ENCODE measurements around the gene FRMPD4. TPM values are rescaled to one million over a fixed set of nuclear protein-coding genes. Genes with fewer than 3 reads are reported as not detected.

The FRMPD4 gene
- total RNA-seq, 1 donor from 2014 or later: not detected

DNA sequence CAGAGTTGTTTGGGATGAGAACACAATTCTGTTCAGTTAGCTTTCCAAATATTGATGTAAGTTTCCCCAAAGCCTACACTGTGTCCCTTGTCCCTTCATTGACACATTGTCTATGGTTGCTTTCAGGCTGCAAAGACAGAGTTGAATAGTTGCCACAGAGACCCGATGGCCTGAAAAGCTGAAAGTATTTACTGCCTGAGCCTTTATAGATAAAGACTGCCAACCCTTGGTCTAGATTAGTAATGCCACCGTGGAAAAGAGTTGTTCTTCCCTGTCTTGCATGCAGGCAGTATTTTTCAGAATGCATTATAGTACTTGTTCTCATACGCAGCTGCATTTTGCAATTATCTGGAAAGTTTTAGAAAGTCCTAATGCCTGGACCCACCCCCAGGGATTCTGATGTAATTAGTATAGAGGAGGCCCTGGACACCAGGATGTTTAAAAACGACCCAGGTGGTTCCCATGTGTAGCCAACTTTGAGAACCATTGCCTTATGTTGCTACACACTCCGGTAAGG, 180.8 kb downstream of the FRMPD4 start:
- Mint-ChIP-seq H3K4me3 (no peak overlapping the region), H3K27me3 (peaks cover 4% of the 10 kb centered on the region), H3K9me3 (no peaks in the 10 kb centered on the region), H3K4me1 (no peaks in the 10 kb centered on the region), H3K27ac (no peak overlapping the region), H3K36me3 (ENCODE audit: low read depth) (no peaks in the 10 kb centered on the region)
- CTCF ChIA-PET: no interaction called here
- POLR2A ChIA-PET: no interaction called here
- DNase-seq (no peak), ATAC-seq (ENCODE audit: low read depth) (no peak)
- intact Hi-C loops (cut with micrococcal nuclease): no loop called here
- TF ChIP-seq, protein P1, sequence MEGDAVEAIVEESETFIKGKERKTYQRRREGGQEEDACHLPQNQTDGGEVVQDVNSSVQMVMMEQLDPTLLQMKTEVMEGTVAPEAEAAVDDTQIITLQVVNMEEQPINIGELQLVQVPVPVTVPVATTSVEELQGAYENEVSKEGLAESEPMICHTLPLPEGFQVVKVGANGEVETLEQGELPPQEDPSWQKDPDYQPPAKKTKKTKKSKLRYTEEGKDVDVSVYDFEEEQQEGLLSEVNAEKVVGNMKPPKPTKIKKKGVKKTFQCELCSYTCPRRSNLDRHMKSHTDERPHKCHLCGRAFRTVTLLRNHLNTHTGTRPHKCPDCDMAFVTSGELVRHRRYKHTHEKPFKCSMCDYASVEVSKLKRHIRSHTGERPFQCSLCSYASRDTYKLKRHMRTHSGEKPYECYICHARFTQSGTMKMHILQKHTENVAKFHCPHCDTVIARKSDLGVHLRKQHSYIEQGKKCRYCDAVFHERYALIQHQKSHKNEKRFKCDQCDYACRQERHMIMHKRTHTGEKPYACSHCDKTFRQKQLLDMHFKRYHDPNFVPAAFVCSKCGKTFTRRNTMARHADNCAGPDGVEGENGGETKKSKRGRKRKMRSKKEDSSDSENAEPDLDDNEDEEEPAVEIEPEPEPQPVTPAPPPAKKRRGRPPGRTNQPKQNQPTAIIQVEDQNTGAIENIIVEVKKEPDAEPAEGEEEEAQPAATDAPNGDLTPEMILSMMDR (IDR thresholded peaks at IDR 0.05): no peak

DNA sequence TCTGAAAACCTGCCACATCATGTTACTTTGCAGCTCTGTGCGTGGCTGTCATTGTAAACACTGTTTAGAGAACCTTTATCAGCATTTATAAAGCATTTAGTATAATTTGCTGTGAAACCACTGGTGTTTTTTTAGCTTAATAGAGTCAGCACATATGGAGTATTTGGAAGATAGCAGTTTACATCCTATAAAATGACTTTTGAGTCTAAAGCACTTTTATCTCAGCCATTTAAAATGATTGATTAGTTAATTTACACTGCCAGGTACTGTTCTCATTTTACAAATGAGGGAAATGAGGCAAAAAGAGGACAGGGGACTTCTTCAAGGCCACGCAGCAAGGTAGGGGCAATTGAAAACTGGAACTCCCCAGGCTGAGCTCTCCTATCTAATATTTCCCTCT, 181.7 kb downstream of the FRMPD4 start:
- POLR2A ChIA-PET: no interaction called here
- Mint-ChIP-seq H3K4me1 (no peaks in the 10 kb centered on the region), H3K27me3 (peaks cover 4% of the 10 kb centered on the region), H3K27ac (no peak overlapping the region), H3K4me3 (no peak overlapping the region), H3K36me3 (ENCODE audit: low read depth) (no peaks in the 10 kb centered on the region), H3K9me3 (no peaks in the 10 kb centered on the region)
- CTCF ChIA-PET: no interaction called here
- DNase-seq (no peak), ATAC-seq (ENCODE audit: low read depth) (no peak)
- intact Hi-C loops (cut with micrococcal nuclease): no loop called here
- TF ChIP-seq, protein P1 (IDR thresholded peaks at IDR 0.05): no peak

DNA sequence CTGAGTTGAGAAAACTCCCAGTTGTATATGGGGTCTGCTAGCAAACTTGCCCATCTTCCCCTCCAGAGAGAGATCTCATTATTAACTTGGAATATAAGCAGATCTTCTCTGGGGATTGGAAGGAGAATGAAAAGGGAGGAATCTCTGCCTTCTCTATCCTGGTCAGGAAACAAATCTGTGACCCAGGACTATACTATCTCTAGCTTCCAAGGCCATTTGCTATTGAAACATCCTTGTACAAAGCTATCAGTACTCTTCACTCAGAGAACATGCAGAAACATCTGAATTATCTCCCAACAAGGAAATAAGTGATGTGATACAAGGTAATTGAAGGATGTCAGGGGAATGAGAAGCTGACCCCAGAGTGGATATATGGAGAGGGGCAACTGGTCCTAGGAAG, 183.8 kb downstream of the FRMPD4 start:
- TF ChIP-seq, protein P1 (IDR thresholded peaks at IDR 0.05): no peak
- Mint-ChIP-seq H3K36me3 (ENCODE audit: low read depth) (no peaks in the 10 kb centered on the region), H3K9me3 (no peaks in the 10 kb centered on the region), H3K4me3 (no peak overlapping the region), H3K27me3 (peaks cover 4% of the 10 kb centered on the region), H3K27ac (no peak overlapping the region), H3K4me1 (no peaks in the 10 kb centered on the region)
- intact Hi-C loops (cut with micrococcal nuclease): no loop called here
- ChIA-PET POLR2A (no interaction called here), CTCF (no interaction called here)
- ATAC-seq (ENCODE audit: low read depth): no peak
- DNase-seq: no peak

DNA sequence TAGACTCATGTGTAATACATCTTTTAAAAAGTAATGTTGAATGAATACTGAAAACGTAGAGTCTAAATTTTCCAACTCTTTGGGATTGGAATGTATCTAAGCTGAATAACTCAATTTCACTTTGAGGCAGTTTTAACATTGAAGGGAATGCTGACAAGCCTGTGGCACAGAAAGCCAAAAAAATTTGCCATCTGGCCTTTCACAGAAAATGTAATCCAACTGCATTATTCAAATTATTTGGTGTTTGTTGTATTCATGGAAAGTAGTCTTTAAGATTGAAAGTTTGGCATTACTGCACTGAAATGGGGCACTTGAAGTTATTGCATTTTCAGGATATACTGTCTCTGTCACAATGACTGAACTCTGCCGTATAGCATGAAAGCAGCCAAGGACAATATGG, 186.9 kb downstream of the FRMPD4 start:
- ChIA-PET CTCF (no interaction called here), POLR2A (no interaction called here)
- no peak for ATAC-seq (ENCODE audit: low read depth)
- H3K4me1 Mint-ChIP-seq: no peaks in the 10 kb centered on the region
- peaks cover under 1% of the 10 kb centered on the region for H3K27me3 Mint-ChIP-seq
- H3K36me3 Mint-ChIP-seq (ENCODE audit: low read depth): no peaks in the 10 kb centered on the region
- no peak for DNase-seq
- H3K27ac Mint-ChIP-seq: no peak overlapping the region
- no peaks in the 10 kb centered on the region for H3K9me3 Mint-ChIP-seq
- intact Hi-C loops (cut with micrococcal nuclease): no loop called here
- TF ChIP-seq, protein P1 (IDR thresholded peaks at IDR 0.05): no peak
- no peak overlapping the region for H3K4me3 Mint-ChIP-seq

DNA sequence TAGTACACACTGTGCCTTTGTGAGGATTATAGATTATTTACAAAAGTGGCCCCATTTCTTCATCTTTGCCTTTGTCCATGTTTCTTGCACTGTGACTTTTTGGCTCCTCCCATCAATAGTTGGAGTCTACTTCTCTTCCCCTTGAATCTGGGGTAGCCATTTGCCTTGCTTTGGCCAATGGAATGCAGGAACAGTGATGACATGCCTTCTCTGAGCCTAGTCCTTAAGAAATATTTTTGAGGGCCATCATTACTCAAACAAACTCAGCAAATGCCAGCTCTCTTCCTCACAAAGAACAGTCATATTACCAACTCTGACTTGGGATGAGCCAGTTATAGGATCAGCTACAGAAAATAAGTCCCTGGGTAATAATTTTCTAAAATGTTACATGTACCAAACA, 189.6 kb downstream of the FRMPD4 start:
- POLR2A ChIA-PET: no interaction called here

More for the DNA sequence above, 189.6 kb downstream of the FRMPD4 start:
- no peaks in the 10 kb centered on the region for H3K4me1 Mint-ChIP-seq
- H3K36me3 Mint-ChIP-seq (ENCODE audit: low read depth): no peaks in the 10 kb centered on the region
- TF ChIP-seq, protein P1 (IDR thresholded peaks at IDR 0.05): no peak
- H3K27me3 Mint-ChIP-seq: no peaks in the 10 kb centered on the region
- DNase-seq: no peak
- ATAC-seq (ENCODE audit: low read depth): no peak
- CTCF ChIA-PET: no interaction called here
- intact Hi-C loops (cut with micrococcal nuclease): no loop called here
- no peak overlapping the region for H3K27ac Mint-ChIP-seq
- H3K9me3 Mint-ChIP-seq: no peaks in the 10 kb centered on the region
- H3K4me3 Mint-ChIP-seq: no peak overlapping the region

All from activated B cell treated with CpG ODN at 0.5 μM for 24 hours (primary cell).